SK-N-SH (cell line): Measurements from ENCODE around the gene TAF11L5. TPM values are rescaled to one million over a fixed set of nuclear protein-coding genes. Genes with fewer than 3 reads are reported as not detected.
"Not testable (repeated sequence)": the region's sequence is repeated elsewhere in the genome, so short reads cannot be mapped to it uniquely, and the experiment has no call there.

Source experiments
- CTCF ChIA-PET: fragments of 300-600, 350-600 bp; formaldehyde crosslinking; extraction: SDS; loops from one replicate; lab custom pipeline; 2021; lab: Yijun Ruan, JAX
- POLR2A ChIA-PET: fragments of 350-600 bp; sonication (Branson Sonifier 250); formaldehyde crosslinking; extraction: SDS; loops from one replicate; lab custom pipeline; 2020; ENCODE audit warnings: antibody characterized with exemption, inconsistent platforms; lab: Yijun Ruan, JAX
- DNase-seq: peaks from one replicate; pipeline ENCODE4 v3.0.0; 2012
- H2AFZ ChIP-seq: fragments of 200-600 bp; sonication (generic); 2 replicates; pipeline ENCODE4 v1.8.1; 2016; ENCODE audit warnings: antibody characterized with exemption, mild to moderate bottlenecking, low read depth
- H3F3A ChIP-seq: fragments of 200-600 bp; sonication (generic); replicated peaks from 2 replicates; pipeline ENCODE3; 2016; ENCODE audit warnings: antibody characterized with exemption, mild to moderate bottlenecking; ENCODE audit not compliant: insufficient read depth
- H3K27ac ChIP-seq, 2 experiments: fragments of 200-500 bp in 1 of 2; fragments of 200-600 bp in 1 of 2; sonication (Bioruptor generic) in 1 of 2; sonication (generic), shearing (Covaris generic) in 1 of 2; 2 replicates each; pipeline versions ENCODE4 v1.5.1 to v1.6.1; 2014 to 2016; ENCODE audit warnings: low read depth in 2 of 2, inconsistent platforms in 1 of 2, low read length in 1 of 2, mild to moderate bottlenecking in 1 of 2, mixed read lengths in 1 of 2
- H3K27me3 ChIP-seq: fragments of 200-600 bp; sonication (generic), shearing (Covaris generic); 2 replicates; pipeline ENCODE4 v1.6.1; 2016; ENCODE audit warnings: mixed run types; ENCODE audit not compliant: insufficient read depth
- H3K36me3 ChIP-seq, 2 experiments: fragments of 200-500 bp in 1 of 2; fragments of 200-600 bp in 1 of 2; sonication (Bioruptor generic) in 1 of 2; sonication (generic) in 1 of 2; replicated peaks in 1 of 2; 2 replicates each; pipeline versions ENCODE3 to v1.5.1; 2014 to 2016; ENCODE audit warnings: low read length in 1 of 2, mild to moderate bottlenecking in 1 of 2; ENCODE audit not compliant: insufficient read depth in 2 of 2, control insufficient read depth in 1 of 2
- H3K4me1 ChIP-seq, 2 experiments: fragments of 200-500 bp in 1 of 2; fragments of 200-600 bp in 1 of 2; sonication (Bioruptor generic) in 1 of 2; sonication (generic), shearing (Covaris generic) in 1 of 2; 2 replicates each; pipeline versions ENCODE4 v1.5.1 to v1.6.1; 2014 to 2016; ENCODE audit warnings: low read depth in 1 of 2, low read length in 1 of 2, mixed run types in 1 of 2; ENCODE audit not compliant: insufficient read depth in 2 of 2, control insufficient read depth in 1 of 2
- H3K4me2 ChIP-seq: fragments of 200-600 bp; sonication (generic), shearing (Covaris generic); 2 replicates; pipeline ENCODE4 v1.6.1; 2017; ENCODE audit warnings: mixed run types
- H3K4me3 ChIP-seq, 2 experiments: fragments of 200-500 bp in 1 of 2; fragments of 200-600 bp in 1 of 2; sonication (Bioruptor generic) in 1 of 2; sonication (generic), shearing (Covaris generic) in 1 of 2; 2 replicates each; pipeline versions ENCODE4 v1.5.1 to v1.8.1; 2014 to 2016; ENCODE audit warnings: low read depth in 2 of 2, inconsistent platforms in 1 of 2, low read length in 1 of 2, mild to moderate bottlenecking in 1 of 2, mixed read lengths in 1 of 2, moderate library complexity in 1 of 2
- H3K79me2 ChIP-seq: fragments of 200-600 bp; sonication (generic); 2 replicates; pipeline ENCODE4 v1.8.1; 2017; ENCODE audit warnings: mild to moderate bottlenecking; ENCODE audit not compliant: insufficient read depth
- H3K9ac ChIP-seq: fragments of 200-600 bp; sonication (generic); 2 replicates; pipeline ENCODE4 v1.6.1; 2017; ENCODE audit warnings: mixed run types
- H3K9me2 ChIP-seq: fragments of 200-600 bp; sonication (generic); 2 replicates; pipeline ENCODE4 v1.6.1; 2017; ENCODE audit warnings: mixed run types
- H3K9me3 ChIP-seq: fragments of 200-600 bp; sonication (generic); 2 replicates; pipeline ENCODE4 v1.6.1; 2017; ENCODE audit warnings: mixed run types, mild to moderate bottlenecking, moderate library complexity
- H4K20me1 ChIP-seq: fragments of 200-600 bp; sonication (generic); 2 replicates; pipeline ENCODE4 v1.6.1; 2017; ENCODE audit warnings: mild to moderate bottlenecking, mixed run types; ENCODE audit not compliant: insufficient read depth
- CHD2 ChIP-seq: fragments of 150-350 bp; IDR thresholded peaks from 2 replicates; pipeline ENCODE4 v1.6.1; 2018; ENCODE audit warnings: low read length; ENCODE audit not compliant: partially characterized antibody
- ELF1 ChIP-seq: IDR thresholded peaks from 2 replicates; pipeline ENCODE4 v1.4.0; 2012
- GABPA ChIP-seq: IDR thresholded peaks from 2 replicates; pipeline ENCODE4 v1.4.0; 2012; ENCODE audit warnings: low read depth, mild to moderate bottlenecking
- POLR2AphosphoS5 ChIP-seq: IDR thresholded peaks from 2 replicates; pipeline ENCODE4 v1.6.1; 2012; ENCODE audit warnings: low read depth, low read length
- RCOR1 ChIP-seq: fragments of 150-350 bp; IDR thresholded peaks from 2 replicates; pipeline ENCODE4 v1.6.1; 2017; ENCODE audit warnings: antibody characterized with exemption, low read length
- RFX5 ChIP-seq: IDR thresholded peaks from 2 replicates; pipeline ENCODE4 v1.6.1; 2012; ENCODE audit warnings: mild to moderate bottlenecking, improper control_type of control experiment, low read length
- TCF12 ChIP-seq: IDR thresholded peaks from 2 replicates; pipeline ENCODE4 v1.4.0; 2012
- TEAD4 ChIP-seq: IDR thresholded peaks from 2 replicates; pipeline ENCODE4 v1.4.0; 2012; ENCODE audit warnings: mild to moderate bottlenecking, borderline replicate concordance; ENCODE audit not compliant: insufficient read depth
- WGBS: methylation state at CpG from one replicate; pipeline ENCODE4 v1.1.6; 2017; ENCODE audit warnings: low lambda C conversion rate; 5-methylcytosine and 5-hydroxymethylcytosine counted together
- polyA plus RNA-seq, 3 experiments: library from polyadenylated mRNA; depleted of rRNA; stranded (reverse); fragments of >200 nt; gene quantifications; 2 replicates each; pipeline ENCODE4 v1.2.3, GENCODE V29; 2012
- TF ChIP-seq, protein P1 (sequence below): IDR thresholded peaks from 2 replicates; pipeline ENCODE4 v1.4.0; 2012; ENCODE audit warnings: low read depth, borderline replicate concordance

The TAF11L5 gene
- polyA plus RNA-seq, 1 of the 3 experiments (the other 2 are of a cell fraction) = not detected

GRCh38 chr5:17511775-17512325 lies 13.2 kb upstream of the TAF11L5 start:
- CTCF ChIA-PET = no interaction called here
- H4K20me1 ChIP-seq = no peaks in the 10 kb centered on the region
- H3K4me1 ChIP-seq = no peaks in the 10 kb centered on the region
- no peaks in the 10 kb centered on the region for H3F3A ChIP-seq
- H3K4me3 ChIP-seq = no peak overlapping the region
- H3K9me2 ChIP-seq = no peaks in the 10 kb centered on the region
- no peaks in the 10 kb centered on the region for H3K9me3 ChIP-seq
- H3K27ac ChIP-seq = no peak overlapping the region
- TF ChIP-seq RCOR1 (no peak), RFX5 (no peak), CHD2 (no peak), TCF12 (no peak), POLR2AphosphoS5 (no peak), TEAD4 (no peak), ELF1 (no peak), GABPA (no peak)
- TF ChIP-seq, protein P1, sequence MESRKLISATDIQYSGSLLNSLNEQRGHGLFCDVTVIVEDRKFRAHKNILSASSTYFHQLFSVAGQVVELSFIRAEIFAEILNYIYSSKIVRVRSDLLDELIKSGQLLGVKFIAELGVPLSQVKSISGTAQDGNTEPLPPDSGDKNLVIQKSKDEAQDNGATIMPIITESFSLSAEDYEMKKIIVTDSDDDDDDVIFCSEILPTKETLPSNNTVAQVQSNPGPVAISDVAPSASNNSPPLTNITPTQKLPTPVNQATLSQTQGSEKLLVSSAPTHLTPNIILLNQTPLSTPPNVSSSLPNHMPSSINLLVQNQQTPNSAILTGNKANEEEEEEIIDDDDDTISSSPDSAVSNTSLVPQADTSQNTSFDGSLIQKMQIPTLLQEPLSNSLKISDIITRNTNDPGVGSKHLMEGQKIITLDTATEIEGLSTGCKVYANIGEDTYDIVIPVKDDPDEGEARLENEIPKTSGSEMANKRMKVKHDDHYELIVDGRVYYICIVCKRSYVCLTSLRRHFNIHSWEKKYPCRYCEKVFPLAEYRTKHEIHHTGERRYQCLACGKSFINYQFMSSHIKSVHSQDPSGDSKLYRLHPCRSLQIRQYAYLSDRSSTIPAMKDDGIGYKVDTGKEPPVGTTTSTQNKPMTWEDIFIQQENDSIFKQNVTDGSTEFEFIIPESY = no peak
- no peak overlapping the region for H3K9ac ChIP-seq
- no peaks in the 10 kb centered on the region for H3K27me3 ChIP-seq
- no peaks in the 10 kb centered on the region for H3K36me3 ChIP-seq
- POLR2A ChIA-PET = no interaction called here
- 80% methylated on average over 13 of the region's 17 CpGs for WGBS
- H2AFZ ChIP-seq = no peak overlapping the region
- no peaks in the 10 kb centered on the region for H3K79me2 ChIP-seq
- no peak for DNase-seq
- H3K4me2 ChIP-seq = no peak overlapping the region

- H3K27ac ChIP-seq, H3K9ac ChIP-seq, H3K27me3 ChIP-seq, DNase-seq, H3F3A ChIP-seq, H3K36me3 ChIP-seq, H2AFZ ChIP-seq, H3K4me3 ChIP-seq, H4K20me1 ChIP-seq, H3K9me2 ChIP-seq, POLR2A ChIA-PET, H3K9me3 ChIP-seq, H3K4me2 ChIP-seq, H3K79me2 ChIP-seq, CTCF ChIA-PET, H3K4me1 ChIP-seq: not testable (repeated sequence)
- 44% methylated on average over 12 of the region's 12 CpGs for WGBS
These were observed 7.5 kb upstream of the TAF11L5 start for GRCh38 chr5:17517526-17517925.

GRCh38 chr5:17518067-17518466 lies 7.0 kb upstream of the TAF11L5 start, which contains the start of gene TAF11L3:
Gene TAF11L3, plus strand, starts transcription at chr5:17518367.
- POLR2A ChIA-PET, H4K20me1 ChIP-seq, H3K27me3 ChIP-seq, CTCF ChIA-PET, H3K4me3 ChIP-seq, H3K79me2 ChIP-seq, H3F3A ChIP-seq, H3K4me2 ChIP-seq, DNase-seq, H3K36me3 ChIP-seq, H3K9me2 ChIP-seq, H3K9ac ChIP-seq, H3K27ac ChIP-seq, H2AFZ ChIP-seq, H3K9me3 ChIP-seq, H3K4me1 ChIP-seq: not testable (repeated sequence)
- no CpG with 5 or more reads among the region's 15 CpGs for WGBS

DNA sequence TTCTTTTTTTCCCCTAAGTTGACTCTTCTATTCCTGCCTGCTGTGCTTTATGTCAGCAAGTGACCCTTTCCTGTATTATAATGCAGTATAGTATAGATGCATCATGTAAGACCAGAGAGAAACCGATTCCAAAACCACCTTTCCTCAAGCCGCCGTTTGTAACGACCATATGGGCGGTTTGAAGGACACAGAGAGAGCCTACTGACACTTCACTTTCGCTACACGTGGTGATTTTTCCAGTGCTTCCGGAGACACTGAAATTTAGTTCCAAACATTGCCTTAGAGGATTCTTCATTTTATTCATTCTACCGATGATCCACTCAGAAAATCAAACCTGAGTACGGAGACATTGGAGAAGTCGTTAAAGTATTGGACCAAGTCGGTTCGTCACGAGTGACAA lies 5.5 kb upstream of the TAF11L5 start:
- H3F3A ChIP-seq, H2AFZ ChIP-seq, CTCF ChIA-PET, DNase-seq, H3K9me2 ChIP-seq, H3K9ac ChIP-seq, H4K20me1 ChIP-seq, H3K4me3 ChIP-seq, H3K4me1 ChIP-seq, H3K27me3 ChIP-seq, POLR2A ChIA-PET, H3K79me2 ChIP-seq, H3K36me3 ChIP-seq, H3K9me3 ChIP-seq, H3K4me2 ChIP-seq, H3K27ac ChIP-seq: not testable (repeated sequence)
- WGBS = 62% methylated on average over 9 of the region's 14 CpGs

GRCh38 chr5:17521501-17521900 lies 3.5 kb upstream of the TAF11L5 start, which contains the start of gene TAF11L4:
Gene TAF11L4, plus strand, starts transcription at chr5:17521801.
- H4K20me1 ChIP-seq, H3K79me2 ChIP-seq, H2AFZ ChIP-seq, POLR2A ChIA-PET, H3K9me3 ChIP-seq, H3K36me3 ChIP-seq, H3K9ac ChIP-seq, H3K4me2 ChIP-seq, H3K4me3 ChIP-seq, H3K27me3 ChIP-seq, H3K27ac ChIP-seq, CTCF ChIA-PET, H3K9me2 ChIP-seq, H3F3A ChIP-seq, DNase-seq, H3K4me1 ChIP-seq: not testable (repeated sequence)
- WGBS = no CpG with 5 or more reads among the region's 15 CpGs
